Renal pelvis (tissue), 4 donors: Measurements from ENCODE around the gene TLR9. TPM values are rescaled to one million over a fixed set of nuclear protein-coding genes. Genes with fewer than 3 reads are reported as not detected.
A peak's percentile ranks its signal among the peaks of the same experiment; 100 is the strongest.

Source experiments
- DNase-seq: peaks from one replicate; pipeline ENCODE4 v3.0.0-alpha.2; 2013
- polyA plus RNA-seq, 3 donors: library from polyadenylated mRNA; unstranded; fragments of 120-200 nt; gene quantifications; one replicate each; pipeline ENCODE4 v1.2.1, GENCODE V29; 2013; ENCODE audit not compliant: insufficient read length in 3 of 3

TLR9 gene
- polyA plus RNA-seq, 3 donors, result 0.09 to 0.36 (median 0.28) TPM

GRCh38 chr3:52217409-52217805 lies 8.0 kb downstream of the TLR9 start:
- DNase-seq, result no peak

- DNase-seq, result peak; percentile 58
These were observed 8.6 kb downstream of the TLR9 start for GRCh38 chr3:52216585-52217408.

- no peak for DNase-seq
These were observed 10.1 kb downstream of the TLR9 start for GRCh38 chr3:52215351-52215750.

- DNase-seq, result no peak
These were observed 11.5 kb downstream of the TLR9 start for GRCh38 chr3:52213901-52214300.

GRCh38 chr3:52213005-52213404 lies 12.4 kb downstream of the TLR9 start:
- no peak for DNase-seq

- DNase-seq, result no peak
These were observed 14.1 kb downstream of the TLR9 start for GRCh38 chr3:52211268-52211891.

- no peak for DNase-seq
These were observed 14.8 kb downstream of the TLR9 start for GRCh38 chr3:52210550-52211046.

GRCh38 chr3:52210037-52210436 lies 15.4 kb downstream of the TLR9 start:
- no peak for DNase-seq

GRCh38 chr3:52208556-52208955 lies 16.9 kb downstream of the TLR9 start:
- DNase-seq, result no peak

GRCh38 chr3:52205727-52206372 lies 19.6 kb downstream of the TLR9 start:
- no peak for DNase-seq

- no peak for DNase-seq
These were observed 20.9 kb downstream of the TLR9 start for GRCh38 chr3:52204337-52205073.

GRCh38 chr3:52203701-52204100 lies 21.7 kb downstream of the TLR9 start:
- DNase-seq, result no peak

GRCh38 chr3:52202384-52203077 lies 22.9 kb downstream of the TLR9 start:
- no peak for DNase-seq

- no peak for DNase-seq
These were observed 24.3 kb downstream of the TLR9 start for GRCh38 chr3:52200981-52201679.

- DNase-seq, result no peak
These were observed 26.5 kb downstream of the TLR9 start for GRCh38 chr3:52198643-52199608.

GRCh38 chr3:52197842-52198625 lies 27.4 kb downstream of the TLR9 start, which contains the start of gene ALAS1:
TSS of gene ALAS1 (plus strand) at chr3:52198160. CDS start at chr3:52199242, 1,082 bp downstream.
- peak; percentile 91 for DNase-seq

- DNase-seq, result no peak
These were observed 28.0 kb downstream of the TLR9 start for GRCh38 chr3:52197499-52197841.

GRCh38 chr3:52196977-52197376 lies 28.5 kb downstream of the TLR9 start:
- no peak for DNase-seq
